ENCODE measurements around the gene KIF5B. TPM values are rescaled to one million over a fixed set of nuclear protein-coding genes. Genes with fewer than 3 reads are reported as not detected.

The KIF5B gene
- total RNA-seq, 1 experiment from 2014 or later, result 70.5 TPM

GRCh38 chr10:32073659-32074058 is 17.4 kb upstream of the KIF5B start:
- peaks cover 4% of the 10 kb centered on the region; the same call in 1 of the 2 replicates for H3K4me1 ChIP-seq (ENCODE audit: insufficient read depth, low read length)
- no peak overlapping the region for H2BK120ac ChIP-seq (ENCODE audit: low read depth, low read length, poor library complexity, severe bottlenecking)
- H3K56ac ChIP-seq (ENCODE audit: insufficient read length, low read depth, low read length), result no peak overlapping the region
- peaks cover 23% of the 10 kb centered on the region for H3K27me3 Mint-ChIP-seq (ENCODE audit: low read depth)
- no peak overlapping the region for H3K27ac ChIP-seq (ENCODE audit: insufficient read length, low read depth, low read length)
- no peaks in the 10 kb centered on the region for H3K9me3 ChIP-seq (ENCODE audit: control insufficient read depth, low read depth, low read length)
- H4K8ac ChIP-seq (replicated peaks; ENCODE audit: insufficient read length, low read depth, low read length), result no peak overlapping the region
- no peak overlapping the region for H2BK5ac ChIP-seq (ENCODE audit: insufficient read length, low read length)
- H4K20me1 ChIP-seq (ENCODE audit: control insufficient read depth, insufficient read depth, insufficient read length), result no peaks in the 10 kb centered on the region
- H3K4ac ChIP-seq (ENCODE audit: low read depth, low read length), result no peak overlapping the region
- no peak overlapping the region for H4K5ac ChIP-seq (ENCODE audit: insufficient read length, low read depth, low read length)
- no CpG with 5 or more reads among the region's 1 CpG for WGBS (ENCODE audit: extremely low coverage, insufficient read length, low lambda C conversion rate)
- peaks cover 11 to 12% of the 10 kb centered on the region in 2 experiments for H3K4me1 Mint-ChIP-seq
- H3K9ac ChIP-seq (ENCODE audit: extremely low read depth, insufficient read length, low read length), result no peak overlapping the region
- H3K14ac ChIP-seq (ENCODE audit: insufficient read depth, low read length), result no peak overlapping the region
- no peak overlapping the region for H3T11ph ChIP-seq (ENCODE audit: low read length)
- H3K4me3 Mint-ChIP-seq, result no peak overlapping the region
- no peak overlapping the region for H3K23ac ChIP-seq (ENCODE audit: insufficient read length, low read depth, low read length)
- H2BK15ac ChIP-seq (ENCODE audit: low read depth, low read length), result no peak overlapping the region
- H3K27ac Mint-ChIP-seq, result no peak overlapping the region
- no peaks in the 10 kb centered on the region for H3K79me1 ChIP-seq (ENCODE audit: insufficient read depth, low read depth, low read length, poor library complexity, severe bottlenecking)
- no peak overlapping the region for H2BK12ac ChIP-seq (ENCODE audit: insufficient read length, low read depth, low read length)
- TF ChIP-seq, protein P1, sequence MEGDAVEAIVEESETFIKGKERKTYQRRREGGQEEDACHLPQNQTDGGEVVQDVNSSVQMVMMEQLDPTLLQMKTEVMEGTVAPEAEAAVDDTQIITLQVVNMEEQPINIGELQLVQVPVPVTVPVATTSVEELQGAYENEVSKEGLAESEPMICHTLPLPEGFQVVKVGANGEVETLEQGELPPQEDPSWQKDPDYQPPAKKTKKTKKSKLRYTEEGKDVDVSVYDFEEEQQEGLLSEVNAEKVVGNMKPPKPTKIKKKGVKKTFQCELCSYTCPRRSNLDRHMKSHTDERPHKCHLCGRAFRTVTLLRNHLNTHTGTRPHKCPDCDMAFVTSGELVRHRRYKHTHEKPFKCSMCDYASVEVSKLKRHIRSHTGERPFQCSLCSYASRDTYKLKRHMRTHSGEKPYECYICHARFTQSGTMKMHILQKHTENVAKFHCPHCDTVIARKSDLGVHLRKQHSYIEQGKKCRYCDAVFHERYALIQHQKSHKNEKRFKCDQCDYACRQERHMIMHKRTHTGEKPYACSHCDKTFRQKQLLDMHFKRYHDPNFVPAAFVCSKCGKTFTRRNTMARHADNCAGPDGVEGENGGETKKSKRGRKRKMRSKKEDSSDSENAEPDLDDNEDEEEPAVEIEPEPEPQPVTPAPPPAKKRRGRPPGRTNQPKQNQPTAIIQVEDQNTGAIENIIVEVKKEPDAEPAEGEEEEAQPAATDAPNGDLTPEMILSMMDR (conservative IDR thresholded peaks at IDR 0.05), result no peak
- no peaks in the 10 kb centered on the region for H3K36me3 Mint-ChIP-seq (ENCODE audit: insufficient read depth in 1 of 3, low read depth in 3 of 3)
- H3K23me2 ChIP-seq (ENCODE audit: insufficient read length, low read depth, low read length, poor library complexity, severe bottlenecking), result no peaks in the 10 kb centered on the region
- H3K18ac ChIP-seq (ENCODE audit: insufficient read length, low read depth, low read length), result no peak overlapping the region
- DNase-seq, result no peak
- H2BK20ac ChIP-seq (ENCODE audit: low read depth, low read length, poor library complexity, severe bottlenecking), result no peak overlapping the region
- no peaks in the 10 kb centered on the region for H3K9me3 Mint-ChIP-seq
- H3K27me3 ChIP-seq (ENCODE audit: insufficient read depth, low read length), result peaks cover 4% of the 10 kb centered on the region; the same call in 1 of the 2 replicates
- no peak overlapping the region for H3K4me2 ChIP-seq (ENCODE audit: insufficient read depth, insufficient read length, low read length)
- no peaks in the 10 kb centered on the region for H3K79me2 ChIP-seq (ENCODE audit: insufficient read depth, low read length)
- no peak overlapping the region for H2AFZ ChIP-seq (ENCODE audit: low read length)
- no peak overlapping the region for H4K91ac ChIP-seq (ENCODE audit: insufficient read length, low read depth, low read length)
- H2AK5ac ChIP-seq (ENCODE audit: insufficient read length, low read length), result no peak overlapping the region

All from H9 (cell line).